A673 (cell line): ENCODE results near the gene RTKN2.

Experiments
- CTCF ChIP-seq: fragments of 300-800, 200-600 bp; sonication (generic); conservative IDR thresholded peaks from 2 replicates; pipeline ENCODE4 v1.5.1; 2017; ENCODE audit warnings: low read depth, mild to moderate bottlenecking, antibody characterized with exemption, low read length, moderate library complexity, mixed read lengths
- EZH2 ChIP-seq: fragments of 200-600 bp; sonication (generic); IDR thresholded peaks from 2 replicates; pipeline ENCODE4 v1.6.1; 2017; ENCODE audit warnings: borderline replicate concordance, low read depth, mild to moderate bottlenecking, mixed read lengths, antibody characterized with exemption, low read length; ENCODE audit not compliant: poor library complexity, severe bottlenecking

GRCh38 chr10:62252051-62252450 lies 16.6 kb downstream of the RTKN2 start:
- TF ChIP-seq CTCF (no peak), EZH2 (no peak)
